ENCODE measurements around the gene MYL10. TPM values are rescaled to one million over a fixed set of nuclear protein-coding genes. Genes with fewer than 3 reads are reported as not detected.

The MYL10 gene
- total RNA-seq, 1 donor, result not detected

GRCh38 chr7:101667920-101668319 is 38.8 kb upstream of the MYL10 start:
- Histone ChIP-seq H3K27ac (ENCODE audit: low read depth, low read length) (no peak overlapping the region), H3K4me3 (ENCODE audit: insufficient read depth, low read length) (no peak overlapping the region), H3K36me3 (ENCODE audit: insufficient read depth, low read length) (no peaks in the 10 kb centered on the region), H3K4me1 (ENCODE audit: insufficient read depth, low read length) (no peaks in the 10 kb centered on the region), H3K9me3 (ENCODE audit: low read depth, low read length) (no peaks in the 10 kb centered on the region), H4K20me1 (ENCODE audit: insufficient read depth, low read length) (no peaks in the 10 kb centered on the region), H3K27me3 (ENCODE audit: insufficient read depth, low read length) (peaks cover 4% of the 10 kb centered on the region), H3K79me2 (ENCODE audit: insufficient read depth, low read length) (no peaks in the 10 kb centered on the region), H3K4me2 (ENCODE audit: insufficient read depth, low read length) (no peak overlapping the region), H2AFZ (ENCODE audit: low read length) (no peak overlapping the region)
- TF ChIP-seq CTCF (IDR thresholded peaks at IDR 0.05; ENCODE audit: extremely low read depth, low read depth, low read length), result no peak
- peak; percentile 32 for DNase-seq (ENCODE audit: insufficient read length, low spot score, missing footprints)

- Histone ChIP-seq H3K9me3 (ENCODE audit: low read depth, low read length) (no peaks in the 10 kb centered on the region), H4K20me1 (ENCODE audit: insufficient read depth, low read length) (no peaks in the 10 kb centered on the region), H3K27me3 (ENCODE audit: insufficient read depth, low read length) (peaks cover 8% of the 10 kb centered on the region), H3K27ac (ENCODE audit: low read depth, low read length) (no peak overlapping the region), H3K4me2 (ENCODE audit: insufficient read depth, low read length) (no peak overlapping the region), H3K4me3 (ENCODE audit: insufficient read depth, low read length) (no peak overlapping the region), H3K36me3 (ENCODE audit: insufficient read depth, low read length) (no peaks in the 10 kb centered on the region), H2AFZ (ENCODE audit: low read length) (no peak overlapping the region), H3K4me1 (ENCODE audit: insufficient read depth, low read length) (no peaks in the 10 kb centered on the region), H3K79me2 (ENCODE audit: insufficient read depth, low read length) (no peaks in the 10 kb centered on the region)
- no peak for TF ChIP-seq CTCF (IDR thresholded peaks at IDR 0.05; ENCODE audit: extremely low read depth, low read depth, low read length)
- peak; percentile 45 for DNase-seq (ENCODE audit: insufficient read length, low spot score, missing footprints)
Measured at GRCh38 chr7:101667399-101667798, 38.3 kb upstream of the MYL10 start.

GRCh38 chr7:101666741-101667140 is 37.6 kb upstream of the MYL10 start:
- no peaks in the 10 kb centered on the region for H3K36me3 ChIP-seq (ENCODE audit: insufficient read depth, low read length)
- no peak overlapping the region for H3K27ac ChIP-seq (ENCODE audit: low read depth, low read length)
- no peak overlapping the region for H2AFZ ChIP-seq (ENCODE audit: low read length)
- H3K4me1 ChIP-seq (ENCODE audit: insufficient read depth, low read length), result no peaks in the 10 kb centered on the region
- no peak for TF ChIP-seq CTCF (IDR thresholded peaks at IDR 0.05; ENCODE audit: extremely low read depth, low read depth, low read length)
- peak; percentile 19 for DNase-seq (ENCODE audit: insufficient read length, low spot score, missing footprints)
- H3K27me3 ChIP-seq (ENCODE audit: insufficient read depth, low read length), result peaks cover 11% of the 10 kb centered on the region
- no peak overlapping the region for H3K4me2 ChIP-seq (ENCODE audit: insufficient read depth, low read length)
- H3K79me2 ChIP-seq (ENCODE audit: insufficient read depth, low read length), result no peaks in the 10 kb centered on the region
- H3K4me3 ChIP-seq (ENCODE audit: insufficient read depth, low read length), result no peak overlapping the region
- H3K9me3 ChIP-seq (ENCODE audit: low read depth, low read length), result no peaks in the 10 kb centered on the region
- H4K20me1 ChIP-seq (ENCODE audit: insufficient read depth, low read length), result no peaks in the 10 kb centered on the region

GRCh38 chr7:101666293-101666692 is 37.2 kb upstream of the MYL10 start:
- Histone ChIP-seq H3K27me3 (ENCODE audit: insufficient read depth, low read length) (peaks cover 11% of the 10 kb centered on the region), H3K4me1 (ENCODE audit: insufficient read depth, low read length) (no peaks in the 10 kb centered on the region), H3K27ac (ENCODE audit: low read depth, low read length) (no peak overlapping the region), H3K4me2 (ENCODE audit: insufficient read depth, low read length) (no peak overlapping the region), H3K4me3 (ENCODE audit: insufficient read depth, low read length) (no peak overlapping the region), H3K36me3 (ENCODE audit: insufficient read depth, low read length) (no peaks in the 10 kb centered on the region), H3K9me3 (ENCODE audit: low read depth, low read length) (no peaks in the 10 kb centered on the region), H2AFZ (ENCODE audit: low read length) (no peak overlapping the region), H3K79me2 (ENCODE audit: insufficient read depth, low read length) (no peaks in the 10 kb centered on the region), H4K20me1 (ENCODE audit: insufficient read depth, low read length) (no peaks in the 10 kb centered on the region)
- no peak for TF ChIP-seq CTCF (IDR thresholded peaks at IDR 0.05; ENCODE audit: extremely low read depth, low read depth, low read length)
- DNase-seq (ENCODE audit: insufficient read length, low spot score, missing footprints), result no peak
